NCI-H1930 (cell line): ENCODE data around the gene TMEM119.
A peak's percentile ranks its signal among the peaks of the same experiment; 100 is the strongest.
"Not testable (repeated sequence)": the region's sequence is repeated elsewhere in the genome, so short reads cannot be mapped to it uniquely, and the experiment has no call there.

Source experiments
- DNase-seq, 2 experiments: peaks; one replicate each; lab custom pipeline; 2025; lab: John Stamatoyannopoulos, UW

Gene TMEM119

GRCh38 chr12:108565146-108565545 lies 32.7 kb downstream of the TMEM119 start:
- no peak for DNase-seq

DNA sequence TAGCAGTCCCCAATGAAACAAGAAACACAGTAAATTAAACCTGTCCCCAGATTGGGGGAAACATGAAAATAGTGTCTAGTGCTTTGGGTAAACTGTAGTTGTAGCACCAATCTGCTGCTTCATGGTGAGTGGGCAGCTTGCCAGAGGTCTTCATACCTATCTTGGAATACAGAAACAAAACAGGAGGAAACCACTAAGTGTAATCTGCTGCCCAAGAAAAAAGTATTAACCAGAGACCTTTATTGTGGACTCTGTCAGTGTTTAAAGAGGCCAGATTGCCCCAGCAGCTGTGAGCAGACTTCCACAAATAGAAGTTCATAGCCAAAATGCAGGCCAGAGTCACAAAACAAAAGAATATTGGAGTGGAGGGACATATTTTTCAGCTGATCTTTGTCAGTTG lies 33.2 kb downstream of the TMEM119 start:
- DNase-seq, result no peak

GRCh38 chr12:108563804-108564151 lies 34.1 kb downstream of the TMEM119 start:
- DNase-seq, result no peak

- peak; percentile 48 to 71 for DNase-seq
Observed at GRCh38 chr12:108563136-108563803, 34.6 kb downstream of the TMEM119 start.

- DNase-seq, result peak; percentile 90 to 97
Observed at GRCh38 chr12:108562348-108563135, 35.3 kb downstream of the TMEM119 start, which contains the start of gene ISCU. ISCU (plus strand) TSS chr12:108562596; CDS start chr12:108562623, 27 bp downstream.

DNA sequence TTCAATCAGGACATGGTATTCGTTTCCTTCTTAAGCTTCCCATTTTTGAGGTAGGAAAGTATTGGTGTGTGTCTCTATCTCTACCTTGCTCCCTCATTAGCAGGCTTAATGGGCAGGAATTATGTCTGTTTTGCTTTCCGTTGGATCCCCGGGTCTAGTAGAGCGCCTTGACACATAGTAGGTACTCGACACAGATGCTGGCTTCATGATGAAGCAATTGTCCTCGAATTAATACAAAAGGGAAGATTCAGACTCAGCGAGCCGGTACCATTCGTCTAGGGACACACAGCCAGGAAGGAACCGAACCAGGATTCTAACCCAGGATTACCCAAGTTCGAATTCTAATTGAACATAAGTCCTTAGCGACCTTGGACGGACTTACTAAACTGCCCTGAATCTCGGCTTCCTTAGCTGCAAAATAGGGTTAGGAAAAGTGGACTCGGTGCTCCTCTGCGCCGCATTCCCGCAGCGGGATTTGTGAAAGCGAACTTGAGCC lies 36.0 kb downstream of the TMEM119 start:
- DNase-seq, result no peak

DNA sequence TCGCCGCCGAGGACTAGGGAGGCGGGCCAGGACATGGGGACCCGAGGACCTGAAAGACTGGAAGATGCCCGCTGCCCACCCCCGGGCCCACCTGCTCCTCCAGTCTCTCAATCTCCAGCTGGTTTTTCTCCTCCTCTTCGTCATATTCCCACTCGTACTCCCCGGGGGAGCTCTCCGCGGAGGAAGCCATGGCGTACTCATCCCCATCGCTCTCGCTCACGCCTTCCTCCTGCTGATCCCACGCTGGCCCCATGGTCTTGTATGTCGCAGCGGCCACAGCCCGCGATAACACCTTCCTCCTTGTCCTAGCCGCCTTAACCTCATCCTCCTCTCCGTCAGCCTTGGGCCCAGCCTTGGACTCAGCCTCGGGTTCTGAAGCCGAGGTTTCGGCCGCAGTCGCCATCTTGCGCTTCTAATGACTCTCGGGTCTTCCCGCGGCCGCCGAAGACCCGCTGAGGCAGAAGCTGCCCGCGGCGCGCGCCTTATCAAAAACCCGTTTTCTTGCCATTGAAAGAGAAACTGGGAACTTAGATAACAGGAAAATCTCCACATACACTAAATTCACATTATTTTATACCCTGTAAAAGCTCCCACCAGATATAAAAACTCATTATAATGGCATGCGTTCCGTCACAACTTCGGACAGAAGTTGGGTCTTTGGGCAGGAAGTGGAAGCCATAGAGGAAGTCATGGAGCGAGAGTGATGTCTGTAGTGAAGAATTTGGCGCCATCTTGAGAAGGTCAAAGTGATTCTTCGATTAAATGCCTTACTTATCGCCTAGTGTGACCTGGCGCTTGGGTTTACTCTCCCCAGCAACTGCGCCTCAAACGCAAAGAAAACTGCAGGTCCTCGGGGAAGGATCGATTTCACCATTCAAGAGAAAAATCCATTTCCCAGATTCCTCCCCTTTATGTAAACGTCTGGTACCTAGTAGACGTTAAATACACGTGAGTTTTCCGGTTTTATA lies 36.8 kb downstream of the TMEM119 start, which contains the start of gene SART3:
Gene SART3, minus strand, starts transcription at position 422 of the 968 bp plus-strand sequence. Its CDS starts 19 bp downstream, at position 403.
- DNase-seq, result peak; percentile 70 to 85

DNA sequence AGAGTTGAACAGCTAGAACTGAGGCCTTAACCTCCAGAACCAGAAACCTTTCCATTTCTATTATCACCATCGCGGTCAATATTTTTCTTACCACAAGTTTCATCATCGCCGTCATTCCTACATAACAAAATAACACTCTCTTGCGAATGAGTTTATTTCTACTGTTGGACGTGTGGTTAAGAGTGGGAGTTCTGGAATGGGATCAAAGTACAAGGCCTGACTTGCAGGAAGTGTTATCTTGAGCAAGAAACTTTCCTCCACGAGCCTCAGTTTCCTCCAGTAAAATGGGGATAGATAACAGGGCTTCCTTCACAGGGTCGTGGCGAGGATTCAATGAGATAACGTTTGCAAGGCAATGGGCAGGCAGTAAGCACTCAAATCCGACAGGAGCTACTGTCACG lies 37.6 kb downstream of the TMEM119 start:
- DNase-seq, result no peak

- DNase-seq, result no peak
Observed at GRCh38 chr12:108559748-108560147, 38.1 kb downstream of the TMEM119 start.

- DNase-seq, result no peak
Observed at GRCh38 chr12:108559007-108559655, 38.8 kb downstream of the TMEM119 start.

- DNase-seq, result not testable (repeated sequence)
Observed at GRCh38 chr12:108555383-108555782, 42.5 kb downstream of the TMEM119 start.

GRCh38 chr12:108553799-108554198 lies 44.1 kb downstream of the TMEM119 start:
- no peak for DNase-seq

GRCh38 chr12:108551535-108551934 lies 46.3 kb downstream of the TMEM119 start:
- no peak for DNase-seq

DNA sequence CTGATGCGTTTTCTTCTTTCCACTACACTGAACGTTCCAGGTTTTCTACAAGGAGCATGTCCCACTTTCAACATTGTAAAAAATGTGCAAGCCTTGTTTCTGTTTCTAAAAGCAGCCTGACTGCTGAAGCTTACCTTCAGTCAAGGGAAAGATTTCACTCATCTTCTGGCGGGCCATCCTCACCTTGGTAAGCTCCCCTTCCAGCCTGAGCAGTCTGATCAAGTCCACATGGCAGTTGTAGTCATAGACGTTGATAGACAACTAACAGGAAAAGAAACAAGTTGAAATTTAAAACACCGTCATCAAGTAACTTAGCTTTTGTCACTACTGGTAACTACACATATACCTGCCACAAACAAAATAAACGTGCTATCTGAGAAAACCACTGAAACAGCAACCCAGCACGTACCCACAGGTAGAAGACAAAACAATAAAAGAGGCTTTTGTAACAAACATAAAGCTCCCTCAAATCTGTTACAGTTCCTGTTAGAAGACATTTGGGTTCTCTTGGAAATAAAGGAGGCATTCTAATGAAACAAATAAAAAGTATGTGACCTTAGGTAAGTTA lies 48.8 kb downstream of the TMEM119 start:
- DNase-seq, result no peak

GRCh38 chr12:108547686-108548085 lies 50.2 kb downstream of the TMEM119 start:
- DNase-seq, result no peak

- DNase-seq, result no peak
Observed at GRCh38 chr12:108543652-108544051, 54.2 kb downstream of the TMEM119 start.

DNA sequence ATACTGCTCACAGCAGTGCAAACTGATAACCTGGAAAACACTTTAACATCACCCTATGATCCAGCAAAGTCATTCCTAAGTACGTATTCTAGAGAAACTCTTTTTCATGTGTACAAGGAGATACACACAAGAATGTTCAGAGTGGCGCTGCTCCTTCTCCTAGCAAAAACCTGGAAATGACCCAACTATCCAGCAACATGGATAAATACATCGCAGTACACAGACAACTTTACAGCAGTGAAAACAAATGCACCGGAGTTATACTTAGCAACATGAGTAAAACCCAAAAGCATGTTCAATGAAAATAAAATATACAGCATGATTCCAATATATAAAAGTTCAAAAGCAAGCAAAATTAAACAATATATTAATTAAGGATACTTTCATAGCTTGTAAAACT lies 55.6 kb downstream of the TMEM119 start:
- no peak for DNase-seq
